HEK293 (cell line): Measurements from ENCODE around the gene FAM227B.

Source experiments
- CTCF ChIA-PET: fragments of 350-600 bp; formaldehyde crosslinking; extraction: SDS; loops from one replicate; lab custom pipeline; 2021; ENCODE audit warnings: antibody characterized with exemption; lab: Yijun Ruan, JAX
- POLR2A ChIA-PET: fragments of 300-600 bp; formaldehyde crosslinking; extraction: SDS; loops from one replicate; lab custom pipeline; 2020; ENCODE audit warnings: antibody characterized with exemption, inconsistent platforms; lab: Yijun Ruan, JAX
- H3K27ac ChIP-seq: fragments of 200-500 bp; sonication (Bioruptor generic); 2 replicates; pipeline ENCODE4 v1.5.1; 2014; ENCODE audit warnings: low read depth, low read length, control low read depth, inconsistent platforms; ENCODE audit errors: extremely low read depth
- H3K36me3 ChIP-seq, 2 experiments: fragments of 200-500 bp in 1 of 2; sonication (Bioruptor generic) in 1 of 2; 1 replicate in 1 of 2; 2 replicates in 1 of 2; pipeline ENCODE4 v1.5.1; 2014 to 2017; ENCODE audit warnings: inconsistent platforms in 2 of 2, low read length in 2 of 2; ENCODE audit not compliant: control insufficient read depth in 2 of 2, insufficient read depth in 1 of 2
- H3K4me1 ChIP-seq: fragments of 200-500 bp; sonication (Bioruptor generic); 2 replicates; pipeline ENCODE4 v1.5.1; 2014; ENCODE audit warnings: mild to moderate bottlenecking, low read length, inconsistent platforms; ENCODE audit not compliant: control insufficient read depth, insufficient read depth
- H3K4me3 ChIP-seq: 2 replicates; pipeline ENCODE4 v1.5.1; 2011; ENCODE audit warnings: low read depth, mild to moderate bottlenecking, control low read depth, low read length, moderate library complexity
- H3K9me3 ChIP-seq: fragments of 200-500 bp; sonication (Bioruptor generic); 2 replicates; pipeline ENCODE4 v1.5.1; 2014; ENCODE audit warnings: low read depth, low read length, inconsistent platforms; ENCODE audit not compliant: control insufficient read depth, insufficient read depth
- INSM2 ChIP-seq: fragments of 450-650 bp; formaldehyde crosslinking; IDR thresholded peaks from 2 replicates; pipeline ENCODE4 v1.5.1; 2016; ENCODE audit warnings: missing biosample characterization, missing genetic modification characterization
- PRDM6 ChIP-seq: fragments of 450-650 bp; formaldehyde crosslinking; IDR thresholded peaks from 2 replicates; pipeline ENCODE4 v1.5.1; 2017; ENCODE audit warnings: missing biosample characterization, missing genetic modification characterization
- REPIN1 ChIP-seq: fragments of 450-650 bp; formaldehyde crosslinking; IDR thresholded peaks from 2 replicates; pipeline ENCODE4 v1.5.1; 2017; ENCODE audit warnings: missing biosample characterization, missing genetic modification characterization, low read depth
- ZFP37 ChIP-seq: fragments of 450-650 bp; formaldehyde crosslinking; IDR thresholded peaks from 2 replicates; pipeline ENCODE4 v1.5.1; 2016; ENCODE audit warnings: missing biosample characterization, missing genetic modification characterization
- ZNF18 ChIP-seq: fragments of 450-650 bp; formaldehyde crosslinking; IDR thresholded peaks from 2 replicates; pipeline ENCODE4 v1.5.1; 2016; ENCODE audit warnings: missing biosample characterization, missing genetic modification characterization
- ZNF223 ChIP-seq: fragments of 450-650 bp; formaldehyde crosslinking; IDR thresholded peaks from 2 replicates; pipeline ENCODE4 v1.5.1; 2016; ENCODE audit warnings: missing biosample characterization, missing genetic modification characterization
- ZNF311 ChIP-seq: fragments of 450-650 bp; formaldehyde crosslinking; IDR thresholded peaks from 2 replicates; pipeline ENCODE4 v1.5.1; 2017; ENCODE audit warnings: missing biosample characterization, missing genetic modification characterization, borderline replicate concordance
- ZNF48 ChIP-seq: fragments of 450-650 bp; formaldehyde crosslinking; IDR thresholded peaks from 2 replicates; pipeline ENCODE4 v1.5.1; 2016; ENCODE audit warnings: missing biosample characterization, missing genetic modification characterization
- ZNF514 ChIP-seq: fragments of 450-650 bp; formaldehyde crosslinking; IDR thresholded peaks from 2 replicates; pipeline ENCODE4 v1.5.1; 2016; ENCODE audit warnings: missing biosample characterization, missing genetic modification characterization
- ZNF610 ChIP-seq: fragments of 450-650 bp; formaldehyde crosslinking; IDR thresholded peaks from 2 replicates; pipeline ENCODE4 v1.5.1; 2016; ENCODE audit warnings: missing biosample characterization, missing genetic modification characterization, borderline replicate concordance
- ZNF639 ChIP-seq: fragments of 450-650 bp; formaldehyde crosslinking; IDR thresholded peaks from 2 replicates; pipeline ENCODE4 v1.5.1; 2016; ENCODE audit warnings: missing biosample characterization, missing genetic modification characterization
- ZNF707 ChIP-seq: fragments of 450-650 bp; formaldehyde crosslinking; IDR thresholded peaks from 2 replicates; pipeline ENCODE4 v1.5.1; 2016; ENCODE audit warnings: missing biosample characterization, missing genetic modification characterization
- ZNF785 ChIP-seq: fragments of 450-650 bp; formaldehyde crosslinking; IDR thresholded peaks from 2 replicates; pipeline ENCODE4 v1.5.1; 2016; ENCODE audit warnings: missing biosample characterization, missing genetic modification characterization
- ZSCAN16 ChIP-seq: fragments of 450-650 bp; formaldehyde crosslinking; IDR thresholded peaks from 2 replicates; pipeline ENCODE4 v1.5.1; 2016; ENCODE audit warnings: missing biosample characterization, missing genetic modification characterization

FAM227B gene

GRCh38 chr15:49309889-49310288, 310.7 kb downstream of the FAM227B start:
- CTCF ChIA-PET = interaction anchor here (0.6 kb wide), 1 partner anchor 101 kb away, joined by 6 read pairs; no protein-coding TSS in a partner anchor
- POLR2A ChIA-PET = no interaction called here
- Histone ChIP-seq H3K9me3 (no peaks in the 10 kb centered on the region), H3K4me3 (no peak overlapping the region), H3K4me1 (no peaks in the 10 kb centered on the region), H3K36me3 (no peaks in the 10 kb centered on the region), H3K27ac (no peak overlapping the region)
- TF ChIP-seq INSM2 = no peak
- no peak for TF ChIP-seq ZNF223
- no peak for TF ChIP-seq ZNF311 (tag by site-specific recombination)
- TF ChIP-seq ZNF514 (tag by site-specific recombination) = no peak
- TF ChIP-seq ZNF610 (tag by site-specific recombination) = no peak
- TF ChIP-seq, all 188 proteins: peak for 0

GRCh38 chr15:49308686-49309085, 311.9 kb downstream of the FAM227B start:
- Histone ChIP-seq H3K36me3 (peaks cover 0 to 7% of the 10 kb centered on the region in 2 experiments; a peak in 1 of 3 replicates), H3K27ac (no peak overlapping the region), H3K4me1 (no peaks in the 10 kb centered on the region), H3K4me3 (no peak overlapping the region), H3K9me3 (no peaks in the 10 kb centered on the region)
- TF ChIP-seq PRDM6 (tag by site-specific recombination) = no peak
- TF ChIP-seq ZFP37 (tag by site-specific recombination) = no peak
- TF ChIP-seq ZNF48 (tag by site-specific recombination) = no peak
- no peak for TF ChIP-seq ZSCAN16 (tag by site-specific recombination)
- TF ChIP-seq ZNF639 = no peak
- CTCF ChIA-PET = no interaction called here
- POLR2A ChIA-PET = no interaction called here

GRCh38 chr15:49306551-49306950, 314.1 kb downstream of the FAM227B start:
- H3K36me3 ChIP-seq = peaks cover 0 to 11% of the 10 kb centered on the region in 2 experiments; a peak in 1 of 3 replicates
- TF ChIP-seq ZNF707 (no peak), ZNF18 (tag by site-specific recombination) (no peak), ZNF785 (no peak), REPIN1 (tag by site-specific recombination) (no peak)
- ChIA-PET CTCF (no interaction called here), POLR2A (no interaction called here)
- H3K4me1 ChIP-seq = no peaks in the 10 kb centered on the region
- H3K27ac ChIP-seq = no peak overlapping the region
- no peaks in the 10 kb centered on the region for H3K9me3 ChIP-seq
- no peak overlapping the region for H3K4me3 ChIP-seq
